Breast epithelium (tissue), 3 donors: Measurements from ENCODE around the gene ZNF688.
"Not testable (repeated sequence)": the region's sequence is repeated elsewhere in the genome, so short reads cannot be mapped to it uniquely, and the experiment has no call there.

Experiments used
- CTCF ChIP-seq, 3 donors: fragments of 450-650 bp; IDR thresholded peaks; one replicate each; pipeline ENCODE4 v1.5.1; 2016 to 2017; ENCODE audit warnings: antibody characterized with exemption in 3 of 3, mild to moderate bottlenecking in 3 of 3, moderate library complexity in 3 of 3
- POLR2A ChIP-seq: fragments of 450-650 bp; IDR thresholded peaks from one replicate; pipeline ENCODE4 v1.6.1; 2016; ENCODE audit warnings: antibody characterized with exemption, mild to moderate bottlenecking, moderate library complexity

GRCh38 chr16:30590869-30591268 is 19.4 kb upstream of the ZNF688 start:
- not testable (repeated sequence) for TF ChIP-seq CTCF (IDR thresholded peaks at IDR 0.05); POLR2A
